CD4-positive, alpha-beta memory T cell (primary cell): ENCODE data around the gene GOLGA8B. TPM values are rescaled to one million over a fixed set of nuclear protein-coding genes. Genes with fewer than 3 reads are reported as not detected.

Source experiments
- polyA plus RNA-seq, 2 donors: library from polyadenylated mRNA; unstranded; fragments of 300-500 nt; fragmentation: Illumina TruSeq; gene quantifications; one replicate each; pipeline ENCODE4 v1.2.3, GENCODE V29; 2021
- total RNA-seq, 2 experiments: library from RNA; stranded (reverse); gene quantifications; one replicate each; pipeline ENCODE4 v1.2.3, GENCODE V29; 2021

The GOLGA8B gene
- total and polyA plus RNA-seq, 4 experiments from 2014 or later: 4.8 to 340 (median 169) TPM

Other genes starting within 250 kb of the GOLGA8B start
- 10 to 100 TPM; 71.3 to 72.0 TPM for gene SLC12A6, start 245.9 kb downstream of the GOLGA8B start, total RNA-seq
- gene SLC12A6, start 245.9 kb downstream of the GOLGA8B start, polyA plus RNA-seq: 1 to 10 TPM; 1.8 to 8.1 TPM
- 10 to 100 TPM; 73.5 to 77.2 TPM for gene NOP10, start 240.5 kb downstream of the GOLGA8B start, total RNA-seq
- 100 to 1,000 TPM; 298 to 318 TPM for gene NOP10, start 240.5 kb downstream of the GOLGA8B start, polyA plus RNA-seq
- gene NUTM1, start 240.3 kb downstream of the GOLGA8B start, total RNA-seq: not detected
- gene NUTM1, start 240.3 kb downstream of the GOLGA8B start, polyA plus RNA-seq: not detected
- 100 to 1,000 TPM; 100 to 108 TPM for gene LPCAT4, start 216.5 kb downstream of the GOLGA8B start, total RNA-seq
- gene LPCAT4, start 216.5 kb downstream of the GOLGA8B start, polyA plus RNA-seq: 10 to 100 TPM; 19.0 to 23.4 TPM
- gene GOLGA8A, start 145.8 kb downstream of the GOLGA8B start, total RNA-seq: 100 to 1,000 TPM; 188 to 193 TPM
- 1 to 10 TPM; 1.9 to 7.5 TPM for gene GOLGA8A, start 145.8 kb downstream of the GOLGA8B start, polyA plus RNA-seq
- gene GJD2, start 171.3 kb upstream of the GOLGA8B start, total RNA-seq: not detected
- not detected for gene GJD2, start 171.3 kb upstream of the GOLGA8B start, polyA plus RNA-seq
- gene ACTC1, start 211.9 kb upstream of the GOLGA8B start, total RNA-seq: not detected
- gene ACTC1, start 211.9 kb upstream of the GOLGA8B start, polyA plus RNA-seq: not detected